Measurements from ENCODE around the gene ATP8B1.
"Not testable (repeated sequence)": the region's sequence is repeated elsewhere in the genome, so short reads cannot be mapped to it uniquely, and the experiment has no call there.

Gene ATP8B1

GRCh38 chr18:57803103-57803969, at the start of gene ATP8B1:
Gene ATP8B1, minus strand, starts transcription at chr18:57803315. Its CDS starts 71,508 bp downstream, at chr18:57731807.
- no peak for TF ChIP-seq ZNF274 (IDR thresholded peaks at IDR 0.05; ENCODE audit: low read depth, low read length)
- H3K4me3 ChIP-seq (ENCODE audit: low read length) = peak within 1 kb of the TSS; percentile 51; the same call in 1 of the 2 replicates

- TF ChIP-seq ZNF274 (IDR thresholded peaks at IDR 0.05; ENCODE audit: low read depth, low read length) = no peak
- H3K4me3 ChIP-seq (ENCODE audit: low read length) = no peak overlapping the region
Observed at GRCh38 chr18:57850063-57850462, 46.9 kb upstream of the ATP8B1 start.

DNA sequence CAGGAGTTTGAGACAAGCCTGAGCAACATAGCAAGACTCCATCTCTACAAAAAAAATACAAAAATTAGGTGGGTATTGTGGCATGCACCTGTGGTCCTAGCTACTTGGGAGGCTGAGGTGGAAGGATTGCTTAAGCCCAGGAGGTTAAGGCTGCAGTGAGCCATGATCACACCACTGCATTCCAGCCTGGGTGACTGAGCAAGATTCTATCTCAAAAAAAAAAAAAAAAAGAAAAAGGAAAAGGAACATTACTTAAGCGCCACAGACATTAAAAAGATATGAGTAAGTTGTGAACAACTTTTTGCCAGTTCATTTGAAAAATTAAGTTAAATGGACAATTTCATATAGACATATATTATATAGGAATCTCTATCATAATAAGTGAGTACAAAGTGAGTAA, 45.3 kb upstream of the ATP8B1 start:
- not testable (repeated sequence) for H3K4me3 ChIP-seq (ENCODE audit: low read length)

- not testable (repeated sequence) for H3K4me3 ChIP-seq (ENCODE audit: low read length)
Observed at GRCh38 chr18:57847431-57847830, 44.3 kb upstream of the ATP8B1 start.

- no peak overlapping the region for H3K4me3 ChIP-seq (ENCODE audit: low read length)
- no peak for TF ChIP-seq ZNF274 (IDR thresholded peaks at IDR 0.05; ENCODE audit: low read depth, low read length)
Observed at GRCh38 chr18:57846258-57846657, 43.1 kb upstream of the ATP8B1 start.

GRCh38 chr18:57845605-57846074, 42.5 kb upstream of the ATP8B1 start:
- H3K4me3 ChIP-seq (ENCODE audit: low read length) = no peak overlapping the region
- no peak for TF ChIP-seq ZNF274 (IDR thresholded peaks at IDR 0.05; ENCODE audit: low read depth, low read length)

GRCh38 chr18:57844319-57844718, 41.2 kb upstream of the ATP8B1 start:
- no peak overlapping the region for H3K4me3 ChIP-seq (ENCODE audit: low read length)
- no peak for TF ChIP-seq ZNF274 (IDR thresholded peaks at IDR 0.05; ENCODE audit: low read depth, low read length)

DNA sequence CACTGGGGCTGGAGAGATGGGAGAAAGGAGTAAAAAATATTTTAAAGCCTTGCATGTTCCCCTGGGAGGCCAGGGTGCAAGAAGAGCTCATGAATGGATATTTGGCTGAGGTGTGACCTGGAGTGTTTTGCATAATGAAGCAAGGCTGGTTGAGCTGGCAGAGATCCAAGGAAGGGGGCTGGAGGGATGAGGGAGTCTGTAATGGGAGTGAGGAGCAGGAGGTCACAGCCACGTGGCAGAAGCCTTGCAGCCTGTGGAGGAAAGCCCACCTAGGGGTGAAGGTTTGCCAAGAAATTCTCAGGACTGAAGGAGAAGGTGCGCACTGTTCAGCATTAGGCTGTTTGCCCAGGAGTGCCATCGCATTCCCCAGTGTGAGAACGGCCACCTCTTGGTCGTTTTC, 40.3 kb upstream of the ATP8B1 start:
- H3K4me3 ChIP-seq (ENCODE audit: low read length) = no peak overlapping the region
- TF ChIP-seq ZNF274 (IDR thresholded peaks at IDR 0.05; ENCODE audit: low read depth, low read length) = no peak

GRCh38 chr18:57841568-57841967, 38.5 kb upstream of the ATP8B1 start:
- no peak for TF ChIP-seq ZNF274 (IDR thresholded peaks at IDR 0.05; ENCODE audit: low read depth, low read length)
- no peak overlapping the region for H3K4me3 ChIP-seq (ENCODE audit: low read length)

- no peak overlapping the region for H3K4me3 ChIP-seq (ENCODE audit: low read length)
- TF ChIP-seq ZNF274 (IDR thresholded peaks at IDR 0.05; ENCODE audit: low read depth, low read length) = no peak
Observed at GRCh38 chr18:57839942-57840381, 36.8 kb upstream of the ATP8B1 start.

DNA sequence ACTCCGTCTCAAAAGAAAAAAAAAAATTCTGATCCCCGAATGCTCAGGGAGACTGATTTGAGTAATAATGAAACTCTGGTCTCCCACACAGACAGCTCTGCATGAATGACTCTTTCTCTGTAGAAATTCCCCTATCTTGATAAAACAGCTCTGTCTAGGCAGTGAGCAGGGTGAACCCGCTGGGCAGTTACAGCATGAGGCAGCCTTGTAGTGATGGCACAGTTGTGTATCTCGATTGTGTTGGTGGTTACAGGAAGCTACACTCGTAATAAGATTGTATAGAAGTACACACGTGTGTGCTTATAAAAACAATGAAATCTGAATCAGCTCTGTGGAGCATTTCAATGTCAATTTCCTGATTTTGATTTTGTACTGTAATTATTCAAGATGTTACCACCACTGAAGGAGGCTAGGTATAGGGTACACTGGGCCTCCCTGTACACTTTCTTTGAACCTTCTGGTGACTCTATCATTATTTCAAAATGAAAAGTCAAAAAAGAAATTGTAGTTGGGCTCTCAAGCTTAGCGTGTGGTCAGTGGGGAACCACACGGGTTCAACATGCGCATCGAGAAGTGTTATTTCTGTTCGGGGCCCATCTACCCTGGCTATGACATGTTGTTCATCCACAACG, 34.9 kb upstream of the ATP8B1 start:
- no peak overlapping the region; the same call in 1 of the 2 replicates for H3K4me3 ChIP-seq (ENCODE audit: low read length)
- no peak for TF ChIP-seq ZNF274 (IDR thresholded peaks at IDR 0.05; ENCODE audit: low read depth, low read length)

GRCh38 chr18:57836557-57836956, 33.4 kb upstream of the ATP8B1 start:
- no peak for TF ChIP-seq ZNF274 (IDR thresholded peaks at IDR 0.05; ENCODE audit: low read depth, low read length)

DNA sequence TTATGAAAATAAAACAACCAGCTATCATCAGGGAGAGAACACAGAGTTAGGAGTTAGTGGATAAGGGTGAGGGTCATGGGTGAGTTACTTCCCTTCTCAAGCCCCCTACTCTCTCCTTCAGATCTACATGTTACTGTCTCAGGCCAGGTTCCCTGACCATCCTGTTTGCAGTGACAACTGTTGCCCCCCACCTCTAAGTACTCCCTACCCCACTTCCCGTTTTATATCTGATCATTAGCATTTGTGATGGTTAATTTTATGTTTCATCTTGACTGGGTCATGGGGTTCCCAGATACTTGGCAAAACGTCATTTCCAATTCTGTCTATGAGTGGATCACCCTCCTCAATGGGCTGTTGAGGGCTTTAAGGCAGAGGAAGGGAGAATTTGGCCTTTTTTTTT, 32.8 kb upstream of the ATP8B1 start:
- no peak overlapping the region for H3K4me3 ChIP-seq (ENCODE audit: low read length)

More at GRCh38 chr18:57836557-57836956, 33.4 kb upstream of the ATP8B1 start:
- no peak overlapping the region for H3K4me3 ChIP-seq (ENCODE audit: low read length)

GRCh38 chr18:57834616-57835015, 31.5 kb upstream of the ATP8B1 start:
- no peak for TF ChIP-seq ZNF274 (IDR thresholded peaks at IDR 0.05; ENCODE audit: low read depth, low read length)

More for the DNA sequence above, 32.8 kb upstream of the ATP8B1 start:
- no peak for TF ChIP-seq ZNF274 (IDR thresholded peaks at IDR 0.05; ENCODE audit: low read depth, low read length)

More at GRCh38 chr18:57834616-57835015, 31.5 kb upstream of the ATP8B1 start:
- no peak overlapping the region for H3K4me3 ChIP-seq (ENCODE audit: low read length)

Data from GM08714 (cell line).